Kidney (tissue), 14 donors: Measurements from ENCODE around the gene GPHA2. TPM values are rescaled to one million over a fixed set of nuclear protein-coding genes. Genes with fewer than 3 reads are reported as not detected.

ENCODE experiments used
- DNase-seq, 5 donors: peaks; one replicate each; pipeline ENCODE4 v3.0.0-alpha.2; 2013 to 2020
- FAIRE-seq: peaks from 2 replicates; lab custom pipeline; 2012; peaks lifted over from hg19 to GRCh38; lab: Jason Lieb, UNC
- H3K27ac ChIP-seq, 2 donors: one replicate each; pipeline ENCODE4 v1.7.0; 2013; ENCODE audit warnings: low read depth in 2 of 2, low read length in 2 of 2, inconsistent platforms in 1 of 2
- H3K27me3 ChIP-seq: one replicate; pipeline ENCODE4 v1.7.1; 2013; ENCODE audit warnings: low read length, inconsistent platforms; ENCODE audit not compliant: control insufficient read depth, insufficient read depth
- H3K36me3 ChIP-seq, 3 donors: one replicate each; pipeline versions ENCODE4 v1.7.0 to v1.7.1; 2013; ENCODE audit warnings: low read length in 3 of 3, control low read depth in 1 of 3, inconsistent platforms in 1 of 3; ENCODE audit not compliant: insufficient read depth in 3 of 3, control insufficient read depth in 2 of 3
- H3K4me1 ChIP-seq, 3 donors: one replicate each; pipeline versions ENCODE4 v1.7.0 to v1.7.1; 2013; ENCODE audit warnings: low read length in 3 of 3, inconsistent platforms in 1 of 3, low read depth in 1 of 3; ENCODE audit not compliant: control insufficient read depth in 2 of 3, insufficient read depth in 2 of 3
- H3K4me3 ChIP-seq, 3 donors: one replicate each; pipeline versions ENCODE4 v1.7.0 to v1.8.1; 2013; ENCODE audit warnings: low read length in 3 of 3, control low read depth in 1 of 3, inconsistent platforms in 1 of 3
- H3K9ac ChIP-seq, 3 donors: one replicate each; pipeline versions ENCODE4 v1.7.0 to v1.7.1; 2013; ENCODE audit warnings: low read length in 3 of 3, control low read depth in 1 of 3, inconsistent platforms in 1 of 3
- H3K9me3 ChIP-seq, 3 donors: one replicate each; pipeline versions ENCODE4 v1.7.0 to v1.7.1; 2013; ENCODE audit warnings: low read length in 3 of 3, control low read depth in 1 of 3, inconsistent platforms in 1 of 3; ENCODE audit not compliant: control insufficient read depth in 2 of 3, insufficient read depth in 1 of 3
- CTCF ChIP-seq: IDR thresholded peaks from 3 replicates; pipeline ENCODE4 v1.5.1; 2012; ENCODE audit warnings: mild to moderate bottlenecking, moderate library complexity, borderline replicate concordance; ENCODE audit not compliant: insufficient read depth; ENCODE audit errors: extremely low read depth
- intact Hi-C: fragments of 100-400 bp; cut with DNase I; formaldehyde crosslinking; loops from one replicate; pipeline ENCODE4 v1.11.1; 2022
- polyA plus RNA-seq: library from polyadenylated mRNA; stranded (reverse); fragments of 350-450 nt; fragmentation: Illumina TruSeq; extraction: RNeasy Lipid Tissue Mini Kit (QIAGEN cat#74804); gene quantifications from one replicate; pipeline ENCODE4 v1.2.3, GENCODE V29; 2014; ENCODE audit warnings: low read depth, low replicate concordance; ENCODE audit not compliant: insufficient read depth
- total RNA-seq: library from RNA; stranded (reverse); fragmentation: NEBNext Ultra II Directional; extraction: Animal tissue kit (Norgen Biotek cat#: 25700); gene quantifications from one replicate; pipeline ENCODE4 v1.2.1, GENCODE V29; 2021
- donor health status: control.
- donor health status: control.
- donor health status: control.
- donor health status: control.
- donor health status: control.
- donor health status: DM: yes; HTN: yes; CAD: no.
- donor health status: Normal renal cell carcinoma (clear cell type).

GPHA2 gene
- total and polyA plus RNA-seq, 2 donors from 2014 or later, result 0.99 TPM; not detected in 1

- Histone ChIP-seq H3K36me3 (peaks cover 0 to 21% (median 6%) of the 10 kb centered on the region in 3 donors), H3K9me3 (no peaks in the 10 kb centered on the region), H3K4me1 (peaks cover 0 to 17% (median 0%) of the 10 kb centered on the region in 3 donors), H3K27ac (no peak overlapping the region), H3K27me3 (no peaks in the 10 kb centered on the region), H3K4me3 (peak overlapping the region in 2 of 3 donors; percentile 75 to 98), H3K9ac (peak overlapping the region in 1 of 3 donors; percentile 89)
- intact Hi-C loops, result no loop called here
- TF ChIP-seq CTCF, result no peak
- FAIRE-seq (no peak), DNase-seq (peak in 1 of 5 donors; percentile 76)
Observed at GRCh38 chr11:64925536-64926436, 9.9 kb downstream of the GPHA2 start.

GRCh38 chr11:64924910-64925284 lies 10.8 kb downstream of the GPHA2 start:
- TF ChIP-seq CTCF, result no peak
- Histone ChIP-seq H3K27me3 (no peaks in the 10 kb centered on the region), H3K27ac (peak overlapping the region; percentile 79 to 85), H3K9ac (peak overlapping the region; percentile 36 to 89 (median 64)), H3K9me3 (no peaks in the 10 kb centered on the region), H3K4me3 (peak overlapping the region; percentile 51 to 98 (median 75)), H3K4me1 (peaks cover 0 to 17% (median 0%) of the 10 kb centered on the region in 3 donors), H3K36me3 (peaks cover 0 to 12% (median 0%) of the 10 kb centered on the region in 3 donors)
- DNase-seq (peak in 1 of 5 donors; percentile 56), FAIRE-seq (no peak)
- intact Hi-C loops, result no loop called here

- Histone ChIP-seq H3K4me1 (peaks cover 0 to 17% (median 0%) of the 10 kb centered on the region in 3 donors), H3K9ac (peak within 1 kb of the TSS; percentile 64 to 89 (median 82)), H3K4me3 (peak within 1 kb of the TSS; percentile 75 to 98 (median 81)), H3K36me3 (peaks cover 0 to 8% (median 0%) of the 10 kb centered on the region in 3 donors), H3K27me3 (no peaks in the 10 kb centered on the region), H3K27ac (peak within 1 kb of the TSS; percentile 79 to 85), H3K9me3 (no peaks in the 10 kb centered on the region)
- peak; percentile 17 for FAIRE-seq
- intact Hi-C loops, result no loop called here
- peak; percentile 16 for TF ChIP-seq CTCF
- peak; percentile 90 to 97 (median 95) for DNase-seq
Observed at GRCh38 chr11:64923944-64924909, 11.5 kb downstream of the GPHA2 start, which contains the start of gene PPP2R5B. PPP2R5B (plus strand) TSS chr11:64924689; CDS start chr11:64925735, 1,046 bp downstream.
